ENCODE results near the gene FSTL5.

The FSTL5 gene

DNA sequence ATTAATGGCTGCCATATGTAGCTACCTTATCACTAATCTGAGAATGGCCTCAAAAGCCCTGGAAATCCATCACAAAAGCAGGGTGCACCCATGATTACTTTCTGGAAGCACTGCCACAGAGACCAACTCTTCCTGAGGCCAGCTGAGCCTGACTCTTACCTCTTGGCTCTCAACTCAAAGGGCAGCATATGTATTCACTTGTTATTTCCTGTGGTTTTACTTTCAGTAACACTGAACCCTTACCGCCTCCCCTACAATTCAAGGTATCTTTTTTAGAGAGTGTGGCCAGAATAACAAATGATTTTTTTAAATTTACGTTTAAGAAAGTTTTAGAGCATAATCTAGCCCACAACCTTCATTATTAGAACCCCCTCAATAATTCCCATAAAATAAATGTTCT lies 434.9 kb downstream of the FSTL5 start:
- in situ Hi-C loops (cut with MboI; ENCODE audit: low sequenced_read_pairs), result no loop called here

DNA sequence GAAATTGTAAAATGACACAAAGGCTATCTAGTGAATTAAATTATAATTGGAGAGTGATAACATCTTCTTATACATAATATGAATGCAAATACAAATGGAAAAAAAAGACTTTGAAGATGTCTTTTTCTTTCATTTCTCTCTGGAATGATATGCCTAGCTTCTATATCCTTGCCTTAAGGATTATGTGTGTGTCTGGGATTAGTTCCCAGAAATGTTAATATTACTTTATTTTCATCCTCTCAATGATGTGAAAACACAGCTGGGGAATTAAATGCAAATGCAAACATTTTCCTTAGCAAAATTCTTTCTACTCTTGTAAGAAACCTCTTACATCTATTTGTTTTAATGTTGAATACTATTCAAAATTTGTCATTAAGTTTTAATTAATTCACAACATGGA lies 441.9 kb downstream of the FSTL5 start:
- in situ Hi-C loops (cut with MboI; ENCODE audit: low sequenced_read_pairs), result no loop called here

GRCh38 chr4:161717084-161717483 lies 446.7 kb downstream of the FSTL5 start:
- in situ Hi-C loops (cut with MboI; ENCODE audit: low sequenced_read_pairs), result no loop called here

DNA sequence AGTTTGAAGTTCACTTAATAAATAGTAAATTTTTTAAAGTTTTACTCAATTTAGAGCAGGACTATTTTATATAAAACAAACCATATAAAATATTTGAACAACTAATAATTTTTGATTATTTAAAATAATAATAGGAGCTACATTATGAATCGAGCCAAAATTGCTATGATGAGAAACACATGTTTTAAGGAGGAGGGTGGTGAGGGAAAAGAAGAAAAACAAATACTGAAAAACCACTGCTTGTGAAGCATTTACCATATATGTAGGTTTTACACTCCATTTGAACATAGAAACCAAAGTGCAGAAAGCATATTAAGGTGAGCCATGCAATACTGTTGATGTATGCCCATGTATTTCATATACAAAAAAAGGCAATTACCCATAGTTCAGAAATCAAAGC lies 448.9 kb downstream of the FSTL5 start:
- in situ Hi-C loops (cut with MboI; ENCODE audit: low sequenced_read_pairs), result no loop called here

GRCh38 chr4:161714022-161714751 lies 449.6 kb downstream of the FSTL5 start:
- in situ Hi-C loops (cut with MboI; ENCODE audit: low sequenced_read_pairs), result no loop called here

GRCh38 chr4:161704653-161705052 lies 459.1 kb downstream of the FSTL5 start:
- in situ Hi-C loops (cut with MboI; ENCODE audit: low sequenced_read_pairs), result no loop called here

- in situ Hi-C loops (cut with MboI; ENCODE audit: low sequenced_read_pairs), result no loop called here
Measured at GRCh38 chr4:161704040-161704439, 459.8 kb downstream of the FSTL5 start.

DNA sequence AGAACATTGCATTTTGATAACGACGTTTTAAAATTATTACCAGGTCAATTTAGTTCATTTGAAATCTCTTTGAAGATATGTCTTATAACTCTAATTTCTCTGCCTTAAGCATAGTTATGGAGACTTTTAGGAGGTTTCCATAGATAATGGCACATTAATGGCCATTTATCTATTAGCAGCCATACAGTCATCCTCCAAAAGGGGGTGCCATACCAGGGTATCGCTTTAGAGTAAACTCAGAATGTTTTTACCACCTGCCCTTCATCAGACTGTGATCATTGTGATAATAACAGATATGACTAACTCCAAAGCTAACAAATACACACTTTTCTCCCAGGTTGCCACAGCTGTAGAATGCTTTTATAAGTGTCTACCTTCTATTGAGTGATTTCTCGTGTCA lies 461.5 kb downstream of the FSTL5 start:
- in situ Hi-C loops (cut with MboI; ENCODE audit: low sequenced_read_pairs), result no loop called here

GRCh38 chr4:161696944-161697343 lies 466.9 kb downstream of the FSTL5 start:
- in situ Hi-C loops (cut with MboI; ENCODE audit: low sequenced_read_pairs), result no loop called here

DNA sequence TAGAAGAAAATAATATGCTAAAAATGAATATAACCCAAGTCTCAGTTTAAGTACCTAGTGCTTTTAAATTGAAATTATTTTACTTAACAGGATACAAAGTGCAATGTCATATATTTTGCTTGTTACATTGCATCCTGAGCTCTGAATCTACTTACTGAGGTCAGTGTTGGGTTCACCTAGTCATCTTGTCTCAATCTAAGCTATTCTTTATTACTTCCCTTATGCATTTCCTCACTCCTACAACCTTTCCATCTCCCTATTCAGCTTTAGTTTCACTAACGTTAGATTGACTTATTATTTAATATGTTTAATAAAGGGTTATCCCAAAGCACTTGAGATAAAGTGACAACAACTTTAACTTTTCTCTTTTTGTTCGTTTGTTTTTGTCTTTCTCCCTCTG lies 483.7 kb downstream of the FSTL5 start:
- in situ Hi-C loops (cut with MboI; ENCODE audit: low sequenced_read_pairs), result no loop called here

GRCh38 chr4:161664740-161665139 lies 499.1 kb downstream of the FSTL5 start:
- in situ Hi-C loops (cut with MboI; ENCODE audit: low sequenced_read_pairs), result no loop called here

DNA sequence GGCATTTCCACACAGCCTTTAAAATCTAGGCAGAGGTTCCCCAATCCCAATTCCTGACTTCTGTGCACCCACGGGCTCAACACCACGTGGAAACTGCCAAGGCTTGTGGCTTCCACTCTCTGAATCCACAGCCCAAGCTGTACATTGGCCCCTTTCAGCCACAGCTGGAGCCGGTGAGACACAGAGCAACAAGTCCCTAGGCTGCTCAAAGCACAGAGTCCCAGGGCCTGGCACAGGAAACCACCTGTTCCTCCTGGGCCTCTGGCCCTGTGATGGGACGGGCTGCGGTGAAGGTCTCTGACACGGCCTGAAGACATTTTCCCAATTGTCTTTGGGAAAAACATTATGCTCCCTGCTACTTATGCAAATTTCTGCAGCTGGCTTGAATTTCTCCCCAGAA lies 500.0 kb downstream of the FSTL5 start:
- in situ Hi-C loops (cut with MboI; ENCODE audit: low sequenced_read_pairs), result no loop called here

DNA sequence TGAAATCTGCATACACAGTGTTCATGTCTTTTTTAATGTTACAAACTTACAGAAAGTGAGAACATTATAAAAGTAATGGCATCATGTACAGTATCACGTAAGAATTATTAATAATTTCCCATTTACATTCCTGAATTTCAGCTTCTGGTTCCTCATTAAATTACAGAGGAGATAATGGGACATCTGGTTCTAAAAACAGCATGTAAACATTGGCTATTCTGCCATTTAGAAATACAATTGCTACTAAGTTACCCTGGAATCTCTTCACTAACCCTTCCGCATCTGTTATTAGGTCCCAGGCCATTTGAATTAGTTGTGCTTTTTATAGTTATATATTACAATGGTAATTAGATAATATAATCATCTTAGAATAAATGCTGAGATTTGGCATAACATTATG lies 505.1 kb downstream of the FSTL5 start:
- in situ Hi-C loops (cut with MboI; ENCODE audit: low sequenced_read_pairs), result no loop called here

- in situ Hi-C loops (cut with MboI; ENCODE audit: low sequenced_read_pairs), result no loop called here
Measured at GRCh38 chr4:161657616-161658015, 506.2 kb downstream of the FSTL5 start.

GRCh38 chr4:161656594-161656993 lies 507.2 kb downstream of the FSTL5 start:
- in situ Hi-C loops (cut with MboI; ENCODE audit: low sequenced_read_pairs), result no loop called here

DNA sequence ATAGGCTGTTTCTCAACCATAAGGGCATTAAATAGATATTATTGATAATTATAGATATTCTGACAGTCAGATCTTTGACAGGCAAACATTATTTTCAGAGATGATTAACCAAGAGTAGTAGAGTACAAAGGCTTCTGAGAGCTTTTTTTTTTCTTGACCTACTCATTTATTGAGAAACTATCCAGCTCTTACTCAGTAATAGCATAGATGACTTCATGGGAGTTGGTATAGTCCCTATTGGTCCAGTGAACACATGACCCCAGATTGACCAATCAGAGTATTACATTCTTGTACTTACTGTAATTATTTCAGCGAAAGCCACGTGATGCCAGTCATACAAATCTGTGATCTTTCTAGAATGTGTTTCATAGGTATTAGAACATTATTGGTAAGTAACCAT lies 508.7 kb downstream of the FSTL5 start:
- in situ Hi-C loops (cut with MboI; ENCODE audit: low sequenced_read_pairs), result no loop called here

- in situ Hi-C loops (cut with MboI; ENCODE audit: low sequenced_read_pairs), result no loop called here
Measured at GRCh38 chr4:161653697-161654096, 510.1 kb downstream of the FSTL5 start.

DNA sequence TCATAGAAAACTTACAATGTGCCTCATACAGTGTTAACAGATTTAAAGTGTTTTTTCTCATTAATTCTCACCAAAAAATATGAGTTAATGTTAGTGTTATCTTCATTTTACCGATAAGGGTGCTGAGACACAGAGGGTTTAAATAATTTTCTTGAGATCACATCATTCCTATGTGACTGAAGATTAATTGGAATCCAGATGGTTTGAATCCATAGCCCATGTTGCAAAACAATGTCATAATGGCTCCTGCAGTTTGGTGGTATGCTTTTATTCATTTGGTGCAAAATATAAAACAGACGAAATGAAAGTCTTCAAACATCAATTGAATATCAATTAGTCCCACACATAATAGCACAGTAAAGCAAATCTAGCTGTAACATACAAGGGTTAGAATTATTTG lies 512.2 kb downstream of the FSTL5 start:
- in situ Hi-C loops (cut with MboI; ENCODE audit: low sequenced_read_pairs), result no loop called here

- in situ Hi-C loops (cut with MboI; ENCODE audit: low sequenced_read_pairs), result no loop called here
Measured at GRCh38 chr4:161650812-161651211, 513.0 kb downstream of the FSTL5 start.

GRCh38 chr4:161647757-161648156 lies 516.0 kb downstream of the FSTL5 start:
- in situ Hi-C loops (cut with MboI; ENCODE audit: low sequenced_read_pairs), result no loop called here

- in situ Hi-C loops (cut with MboI; ENCODE audit: low sequenced_read_pairs), result no loop called here
Measured at GRCh38 chr4:161642708-161643107, 521.1 kb downstream of the FSTL5 start.

DNA sequence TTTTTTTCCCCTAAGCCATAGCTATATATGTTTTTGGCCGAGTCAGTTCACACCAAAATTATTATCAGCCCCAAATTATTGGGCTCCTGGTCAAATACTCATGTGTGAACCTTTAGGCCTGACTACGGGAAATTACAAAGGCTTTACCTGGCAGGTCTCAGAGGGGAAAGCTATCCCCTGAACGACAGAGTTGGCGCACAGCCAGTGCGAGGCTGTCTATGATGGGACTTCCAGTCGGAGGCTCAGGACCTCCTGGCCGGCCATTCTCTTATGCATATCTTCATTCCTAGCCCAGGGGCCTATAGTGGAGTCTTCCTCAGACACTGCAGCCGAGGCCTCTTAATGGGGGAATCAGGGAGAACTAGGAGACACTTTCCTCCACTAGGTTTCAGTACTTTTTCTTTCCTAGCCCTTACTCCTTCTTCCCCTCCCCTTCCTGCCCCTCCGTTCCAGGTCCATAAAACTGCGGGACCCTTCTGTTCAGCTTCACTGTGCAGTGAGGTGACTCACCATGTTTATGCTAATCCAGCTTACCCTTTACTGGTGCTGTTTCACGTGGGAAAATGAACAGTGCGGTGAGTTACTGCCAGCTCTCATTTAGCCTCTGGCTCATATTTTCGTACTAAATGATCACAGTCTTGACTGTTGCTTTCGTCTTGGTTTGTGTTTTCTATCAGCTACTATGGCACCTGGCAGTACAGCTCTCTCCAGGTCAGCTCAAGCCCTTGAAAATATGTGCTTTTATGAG lies 533.9 kb downstream of the FSTL5 start:
- in situ Hi-C loops (cut with MboI; ENCODE audit: low sequenced_read_pairs), result no loop called here
